Measurements from ENCODE around the gene ZNF213.

ZNF213 gene

DNA sequence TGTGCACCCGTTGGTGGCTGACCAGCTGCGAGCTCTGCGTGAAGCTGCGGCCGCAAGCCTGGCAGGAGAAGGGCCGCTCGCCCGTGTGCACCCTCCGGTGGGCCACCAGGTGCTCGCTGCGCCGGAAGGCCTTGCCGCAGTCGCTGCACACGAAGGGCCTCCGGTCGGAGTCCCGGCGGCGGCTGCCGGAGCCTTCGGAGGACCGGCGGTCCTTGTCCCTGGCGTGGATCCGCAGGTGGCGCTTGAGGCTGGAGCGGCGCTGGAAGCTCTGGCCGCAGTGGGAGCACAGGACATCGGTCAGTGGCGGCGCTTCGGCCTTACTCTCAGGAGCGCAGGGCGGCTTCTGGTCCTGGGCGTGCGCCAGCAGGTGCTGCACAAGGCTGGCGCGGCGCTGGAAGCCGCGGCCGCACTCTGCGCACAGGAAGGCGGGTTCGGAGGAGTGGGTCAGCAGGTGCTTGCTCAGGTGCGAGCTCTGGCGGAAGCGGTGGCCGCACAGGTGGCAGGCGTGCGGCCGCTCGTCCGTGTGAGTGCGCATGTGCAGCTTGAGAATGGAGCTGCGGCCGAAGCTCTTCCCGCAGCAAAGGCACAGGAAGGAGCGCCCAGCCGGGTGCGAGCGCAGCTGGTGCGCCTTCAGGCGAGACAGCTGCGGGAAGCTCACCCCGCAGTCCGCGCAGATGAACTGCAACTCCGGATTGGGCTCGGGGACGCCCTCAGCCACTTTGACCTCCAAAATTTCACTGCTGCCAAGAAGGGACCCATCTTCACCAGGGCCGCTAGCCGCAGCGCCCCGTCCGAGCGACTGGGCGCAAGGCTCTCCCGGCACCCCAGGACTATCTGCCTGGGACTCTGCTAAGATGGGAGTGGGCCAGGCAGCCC is 44.9 kb upstream of the ZNF213 start:
- Histone ChIP-seq H4K20me1 (ENCODE audit: insufficient read depth, low read length, poor library complexity, severe bottlenecking) (no peaks in the 10 kb centered on the region), H3K9me2 (replicated peaks; ENCODE audit: low read depth, low read length) (no peaks in the 10 kb centered on the region), H3K4me2 (ENCODE audit: low read depth, low read length, poor library complexity, severe bottlenecking) (no peak overlapping the region), H3K27me3 (ENCODE audit: insufficient read depth, low read length, poor library complexity, severe bottlenecking) (no peaks in the 10 kb centered on the region), H3K79me2 (ENCODE audit: insufficient read depth, low read length) (no peaks in the 10 kb centered on the region), H3K4me1 (ENCODE audit: insufficient read depth, low read length, poor library complexity, severe bottlenecking) (peaks cover 15% of the 10 kb centered on the region), H3F3A (ENCODE audit: low read depth) (no peaks in the 10 kb centered on the region), H3K36me3 (ENCODE audit: insufficient read depth, low read length) (no peaks in the 10 kb centered on the region), H3K4me3 (ENCODE audit: low read length, poor library complexity, severe bottlenecking) (no peak overlapping the region), H3K9ac (ENCODE audit: low read depth, low read length, poor library complexity, severe bottlenecking) (no peak overlapping the region), H2AFZ (ENCODE audit: low read length) (no peak overlapping the region), H3K9me3 (ENCODE audit: insufficient read depth, low read depth, low read length) (no peaks in the 10 kb centered on the region)
- no peak for TF ChIP-seq EZH2phosphoT487 (IDR thresholded peaks at IDR 0.05; ENCODE audit: borderline replicate concordance)
- TF ChIP-seq CTCF (conservative IDR thresholded peaks at IDR 0.05; ENCODE audit: low read length), result no peak

- H3K79me2 ChIP-seq (ENCODE audit: insufficient read depth, low read length), result no peaks in the 10 kb centered on the region
- no peaks in the 10 kb centered on the region for H3K9me3 ChIP-seq (ENCODE audit: insufficient read depth, low read depth, low read length)
- no peaks in the 10 kb centered on the region for H3K36me3 ChIP-seq (ENCODE audit: insufficient read depth, low read length)
- no peak overlapping the region for H3K9ac ChIP-seq (ENCODE audit: low read depth, low read length, poor library complexity, severe bottlenecking)
- no peaks in the 10 kb centered on the region for H3F3A ChIP-seq (ENCODE audit: low read depth)
- no peaks in the 10 kb centered on the region for H4K20me1 ChIP-seq (ENCODE audit: insufficient read depth, low read length, poor library complexity, severe bottlenecking)
- H3K4me3 ChIP-seq (ENCODE audit: low read length, poor library complexity, severe bottlenecking), result no peak overlapping the region
- H3K27me3 ChIP-seq (ENCODE audit: insufficient read depth, low read length, poor library complexity, severe bottlenecking), result no peaks in the 10 kb centered on the region
- no peak overlapping the region for H2AFZ ChIP-seq (ENCODE audit: low read length)
- no peaks in the 10 kb centered on the region for H3K9me2 ChIP-seq (replicated peaks; ENCODE audit: low read depth, low read length)
- TF ChIP-seq CTCF (conservative IDR thresholded peaks at IDR 0.05; ENCODE audit: low read length) (no peak), EZH2phosphoT487 (IDR thresholded peaks at IDR 0.05; ENCODE audit: borderline replicate concordance) (no peak)
- H3K4me1 ChIP-seq (ENCODE audit: insufficient read depth, low read length, poor library complexity, severe bottlenecking), result peaks cover 18% of the 10 kb centered on the region
- no peak overlapping the region for H3K4me2 ChIP-seq (ENCODE audit: low read depth, low read length, poor library complexity, severe bottlenecking)
Measured at GRCh38 chr16:3091551-3091950, 43.3 kb upstream of the ZNF213 start.

- H3K27me3 ChIP-seq (ENCODE audit: insufficient read depth, low read length, poor library complexity, severe bottlenecking), result no peaks in the 10 kb centered on the region
- H3K79me2 ChIP-seq (ENCODE audit: insufficient read depth, low read length), result no peaks in the 10 kb centered on the region
- TF ChIP-seq EZH2phosphoT487 (IDR thresholded peaks at IDR 0.05; ENCODE audit: borderline replicate concordance) (no peak), CTCF (conservative IDR thresholded peaks at IDR 0.05; ENCODE audit: low read length) (no peak)
- no peak overlapping the region for H3K4me3 ChIP-seq (ENCODE audit: low read length, poor library complexity, severe bottlenecking)
- no peaks in the 10 kb centered on the region for H3K9me2 ChIP-seq (replicated peaks; ENCODE audit: low read depth, low read length)
- no peak overlapping the region for H3K4me2 ChIP-seq (ENCODE audit: low read depth, low read length, poor library complexity, severe bottlenecking)
- H3K9me3 ChIP-seq (ENCODE audit: insufficient read depth, low read depth, low read length), result no peaks in the 10 kb centered on the region
- H3K4me1 ChIP-seq (ENCODE audit: insufficient read depth, low read length, poor library complexity, severe bottlenecking), result peaks cover 10% of the 10 kb centered on the region
- no peak overlapping the region for H3K9ac ChIP-seq (ENCODE audit: low read depth, low read length, poor library complexity, severe bottlenecking)
- H3F3A ChIP-seq (ENCODE audit: low read depth), result no peaks in the 10 kb centered on the region
- no peaks in the 10 kb centered on the region for H4K20me1 ChIP-seq (ENCODE audit: insufficient read depth, low read length, poor library complexity, severe bottlenecking)
- no peaks in the 10 kb centered on the region for H3K36me3 ChIP-seq (ENCODE audit: insufficient read depth, low read length)
- no peak overlapping the region for H2AFZ ChIP-seq (ENCODE audit: low read length)
Measured at GRCh38 chr16:3092501-3092941, 42.3 kb upstream of the ZNF213 start.
